Measurements from ENCODE around the gene EVA1C. TPM values are rescaled to one million over a fixed set of nuclear protein-coding genes. Genes with fewer than 3 reads are reported as not detected.

EVA1C gene
- total RNA-seq, 1 experiment from 2014 or later: 29.3 TPM

DNA sequence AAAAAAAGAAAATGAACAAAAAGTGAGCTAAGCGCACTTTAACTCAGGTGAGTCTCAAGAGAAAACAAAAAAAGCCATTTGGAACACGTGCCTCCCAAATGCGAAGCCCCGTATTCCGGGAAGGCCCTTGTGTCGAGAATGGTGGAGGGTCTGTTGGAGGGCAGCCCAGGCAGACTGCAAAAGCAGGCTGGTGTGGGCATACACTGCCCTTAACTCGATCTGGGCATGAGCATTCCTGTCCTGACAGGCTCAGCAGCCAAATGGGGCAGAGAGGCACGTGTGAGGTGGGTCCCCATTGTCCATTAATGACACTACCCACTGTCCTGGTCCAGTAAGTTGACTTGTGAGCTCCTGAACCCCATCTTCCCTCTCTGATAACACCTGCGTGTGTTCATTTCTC, 57.7 kb downstream of the EVA1C start:
- Histone ChIP-seq H3K36me3 (ENCODE audit: control insufficient read depth in 1 of 2, insufficient read depth in 2 of 2, low read length in 2 of 2) (peaks cover 0 to 13% of the 10 kb centered on the region in 2 experiments; a peak in 1 of 4 replicates), H3K27ac (ENCODE audit: low read depth, low read length) (no peak overlapping the region), H3K9me2 (ENCODE audit: insufficient read depth) (no peaks in the 10 kb centered on the region), H3K9ac (ENCODE audit: low read length) (no peak overlapping the region), H3K4me2 (ENCODE audit: low read length) (no peak overlapping the region), H3K9me3 (ENCODE audit: control insufficient read depth in 1 of 2, insufficient read depth in 1 of 2, low read depth in 1 of 2, low read length in 2 of 2) (no peaks in the 10 kb centered on the region), H3K4me3 (replicated peaks in 1 of 2; ENCODE audit: low read depth in 1 of 2, low read length in 2 of 2) (no peak overlapping the region), H4K20me1 (ENCODE audit: insufficient read depth) (no peaks in the 10 kb centered on the region), H2AFZ (ENCODE audit: low read depth, low read length, poor library complexity, severe bottlenecking) (no peak overlapping the region), H3K4me1 (ENCODE audit: control insufficient read depth in 1 of 2, insufficient read depth in 2 of 2, low read length in 2 of 2) (peaks cover 41% of the 10 kb centered on the region in 2 experiments), H3K79me2 (ENCODE audit: insufficient read depth, low read length) (peaks cover 1% of the 10 kb centered on the region; the same call in 1 of the 2 replicates), H3K27me3 (ENCODE audit: insufficient read depth, low read length) (no peaks in the 10 kb centered on the region)
- intact Hi-C loops (cut with micrococcal nuclease): no loop called here
- DNase-seq (ENCODE audit: low read depth, low spot score): no peak
- ChIA-PET POLR2A (interaction anchor here (1.2 kb wide), 1 partner anchor 59 kb away, joined by 3 read pairs; no protein-coding TSS in a partner anchor), CTCF (interaction anchor here (0.8 kb wide), 1 partner anchor 99 kb away, joined by 3 read pairs; no protein-coding TSS in a partner anchor), RAD21 (ENCODE audit: low non-redundant PET in 1 of 2, low total read pairs in 2 of 2, uncharacterized antibody in 2 of 2, unreplicated experiment in 2 of 2) (no interaction called here)
- TF ChIP-seq, protein P1, sequence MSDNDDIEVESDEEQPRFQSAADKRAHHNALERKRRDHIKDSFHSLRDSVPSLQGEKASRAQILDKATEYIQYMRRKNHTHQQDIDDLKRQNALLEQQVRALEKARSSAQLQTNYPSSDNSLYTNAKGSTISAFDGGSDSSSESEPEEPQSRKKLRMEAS (IDR thresholded peaks at IDR 0.05): no peak
- TF ChIP-seq SRF (IDR thresholded peaks at IDR 0.05; ENCODE audit: low read depth) (no peak), ZFX (IDR thresholded peaks at IDR 0.05) (no peak), ELF1 (IDR thresholded peaks at IDR 0.05; ENCODE audit: borderline replicate concordance, low read depth) (no peak), POLR2AphosphoS5 (IDR thresholded peaks at IDR 0.05; ENCODE audit: low read depth, low read length) (no peak), POLR2A (IDR thresholded peaks at IDR 0.05; ENCODE audit: borderline replicate concordance, extremely low read depth, insufficient read depth, insufficient read length) (no peak), YY1 (IDR thresholded peaks at IDR 0.05; ENCODE audit: extremely low read depth, insufficient replicate concordance, low read depth, low read length) (no peak), CEBPB (IDR thresholded peaks at IDR 0.05; ENCODE audit: low read depth) (no peak), SP1 (IDR thresholded peaks at IDR 0.05; ENCODE audit: low read depth) (no peak), FOSL1 (IDR thresholded peaks at IDR 0.05; ENCODE audit: low read depth) (no peak), EGR1 (IDR thresholded peaks at IDR 0.05; ENCODE audit: low read depth) (no peak), SIN3A (IDR thresholded peaks at IDR 0.05; ENCODE audit: low read depth) (no peak), TCF7L2 (IDR thresholded peaks at IDR 0.05; ENCODE audit: borderline replicate concordance, extremely low read depth, insufficient read depth, insufficient read length) (no peak), JUND (IDR thresholded peaks at IDR 0.05) (no peak), EZH2phosphoT487 (IDR thresholded peaks at IDR 0.05; ENCODE audit: borderline replicate concordance) (no peak), ZNF274 (IDR thresholded peaks at IDR 0.05; ENCODE audit: low read depth, low read length) (no peak)
- TF ChIP-seq, protein P2, sequence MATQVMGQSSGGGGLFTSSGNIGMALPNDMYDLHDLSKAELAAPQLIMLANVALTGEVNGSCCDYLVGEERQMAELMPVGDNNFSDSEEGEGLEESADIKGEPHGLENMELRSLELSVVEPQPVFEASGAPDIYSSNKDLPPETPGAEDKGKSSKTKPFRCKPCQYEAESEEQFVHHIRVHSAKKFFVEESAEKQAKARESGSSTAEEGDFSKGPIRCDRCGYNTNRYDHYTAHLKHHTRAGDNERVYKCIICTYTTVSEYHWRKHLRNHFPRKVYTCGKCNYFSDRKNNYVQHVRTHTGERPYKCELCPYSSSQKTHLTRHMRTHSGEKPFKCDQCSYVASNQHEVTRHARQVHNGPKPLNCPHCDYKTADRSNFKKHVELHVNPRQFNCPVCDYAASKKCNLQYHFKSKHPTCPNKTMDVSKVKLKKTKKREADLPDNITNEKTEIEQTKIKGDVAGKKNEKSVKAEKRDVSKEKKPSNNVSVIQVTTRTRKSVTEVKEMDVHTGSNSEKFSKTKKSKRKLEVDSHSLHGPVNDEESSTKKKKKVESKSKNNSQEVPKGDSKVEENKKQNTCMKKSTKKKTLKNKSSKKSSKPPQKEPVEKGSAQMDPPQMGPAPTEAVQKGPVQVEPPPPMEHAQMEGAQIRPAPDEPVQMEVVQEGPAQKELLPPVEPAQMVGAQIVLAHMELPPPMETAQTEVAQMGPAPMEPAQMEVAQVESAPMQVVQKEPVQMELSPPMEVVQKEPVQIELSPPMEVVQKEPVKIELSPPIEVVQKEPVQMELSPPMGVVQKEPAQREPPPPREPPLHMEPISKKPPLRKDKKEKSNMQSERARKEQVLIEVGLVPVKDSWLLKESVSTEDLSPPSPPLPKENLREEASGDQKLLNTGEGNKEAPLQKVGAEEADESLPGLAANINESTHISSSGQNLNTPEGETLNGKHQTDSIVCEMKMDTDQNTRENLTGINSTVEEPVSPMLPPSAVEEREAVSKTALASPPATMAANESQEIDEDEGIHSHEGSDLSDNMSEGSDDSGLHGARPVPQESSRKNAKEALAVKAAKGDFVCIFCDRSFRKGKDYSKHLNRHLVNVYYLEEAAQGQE (IDR thresholded peaks at IDR 0.05; ENCODE audit: low read depth): no peak
- BruUV-seq (replicated peaks): no TSS peak
- ATAC-seq: no peak

Data from HCT116 (cell line).